GM12891 (cell line): ENCODE data around the gene ALK.

Experiments
- DNase-seq: peaks from one replicate; pipeline ENCODE4 v3.0.0; 2011; ENCODE audit warnings: low spot score; ENCODE audit not compliant: insufficient read length
- FAIRE-seq: peaks from 2 replicates; lab custom pipeline; 2011; peaks lifted over from hg19 to GRCh38; lab: Jason Lieb, UNC
- PAX5 ChIP-seq: IDR thresholded peaks from 2 replicates; pipeline ENCODE4 v1.6.1; 2011; ENCODE audit warnings: low read length, moderate library complexity, mild to moderate bottlenecking; ENCODE audit not compliant: insufficient read depth, severe bottlenecking
- POLR2A ChIP-seq: IDR thresholded peaks from 2 replicates; pipeline ENCODE4 v1.6.1; 2011; ENCODE audit warnings: low read depth, low read length, control low read depth
- POLR2AphosphoS5 ChIP-seq: IDR thresholded peaks from 2 replicates; pipeline ENCODE4 v1.6.1; 2011; ENCODE audit warnings: low read depth, low read length, control low read depth
- POU2F2 ChIP-seq: IDR thresholded peaks from 2 replicates; pipeline ENCODE4 v1.6.1; 2011; ENCODE audit warnings: low read depth, mild to moderate bottlenecking, control low read depth, low read length, moderate library complexity
- SPI1 ChIP-seq: IDR thresholded peaks from 2 replicates; pipeline ENCODE4 v1.6.1; 2011; ENCODE audit warnings: low read depth, low read length, control low read depth
- TAF1 ChIP-seq: IDR thresholded peaks from 2 replicates; pipeline ENCODE4 v1.6.1; 2011; ENCODE audit warnings: low read depth, low read length, control low read depth

ALK gene

GRCh38 chr2:29492701-29493100 is 428.7 kb downstream of the ALK start:
- no peak for DNase-seq
- TF ChIP-seq POLR2A (no peak), SPI1 (no peak), TAF1 (no peak), POU2F2 (no peak), PAX5 (no peak), POLR2AphosphoS5 (no peak)
- no peak for FAIRE-seq

DNA sequence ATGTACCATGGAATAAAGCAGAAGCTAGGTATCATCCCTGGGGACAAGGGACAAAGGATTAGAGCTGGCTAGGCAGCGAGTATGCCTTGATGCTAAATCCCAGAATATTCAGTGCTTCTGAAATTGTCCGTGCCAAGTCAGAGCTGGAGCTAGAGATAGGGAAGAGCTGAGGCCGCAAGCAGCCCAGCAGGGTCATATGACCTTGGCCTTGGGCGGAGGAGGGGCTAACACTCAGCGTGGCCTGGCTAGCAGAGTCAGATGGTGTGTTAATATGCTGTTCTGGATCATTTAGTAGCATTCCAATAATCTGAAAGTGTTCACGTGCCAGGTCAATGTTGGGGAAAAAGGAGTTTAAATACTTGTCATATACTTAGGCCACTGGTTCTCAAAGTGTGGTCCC is 431.3 kb downstream of the ALK start:
- TF ChIP-seq SPI1 = no peak
- no peak for TF ChIP-seq POLR2A
- TF ChIP-seq PAX5 = no peak
- no peak for TF ChIP-seq POU2F2
- no peak for DNase-seq
- no peak for FAIRE-seq

GRCh38 chr2:29489568-29489967 is 431.8 kb downstream of the ALK start:
- FAIRE-seq (no peak), DNase-seq (no peak)
- TF ChIP-seq TAF1 (no peak), POU2F2 (no peak), POLR2AphosphoS5 (no peak), PAX5 (no peak), POLR2A (no peak), SPI1 (no peak)

- no peak for TF ChIP-seq TAF1
- no peak for TF ChIP-seq SPI1
- TF ChIP-seq POLR2AphosphoS5 = no peak
- DNase-seq = no peak
- no peak for FAIRE-seq
Observed at GRCh38 chr2:29487967-29488555, 433.3 kb downstream of the ALK start.

GRCh38 chr2:29485631-29486030 is 435.8 kb downstream of the ALK start:
- FAIRE-seq (no peak), DNase-seq (no peak)
- no peak for TF ChIP-seq SPI1
- TF ChIP-seq TAF1 = no peak
- TF ChIP-seq PAX5 = no peak

DNA sequence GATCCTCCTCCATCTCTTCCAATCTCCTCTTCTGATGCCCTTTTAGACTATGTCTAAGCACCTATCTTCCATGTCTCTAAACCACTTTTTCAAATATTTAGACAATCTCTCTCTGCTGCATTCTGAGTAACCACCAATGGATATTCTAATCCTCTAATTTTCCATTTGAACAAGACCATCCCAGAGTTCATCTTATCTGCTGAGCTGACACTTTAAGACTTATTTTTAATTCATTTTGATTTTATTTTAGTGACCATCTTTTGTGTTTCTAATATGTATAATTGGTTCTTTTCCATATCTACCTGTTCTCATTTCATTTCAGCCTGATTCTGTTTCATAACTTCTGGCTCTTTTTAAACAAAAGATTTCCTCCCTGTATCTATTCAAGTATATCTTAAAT is 436.3 kb downstream of the ALK start:
- FAIRE-seq (no peak), DNase-seq (no peak)
- no peak for TF ChIP-seq PAX5
- no peak for TF ChIP-seq SPI1
- no peak for TF ChIP-seq TAF1
- no peak for TF ChIP-seq POU2F2
- TF ChIP-seq POLR2A = no peak
- TF ChIP-seq POLR2AphosphoS5 = no peak

DNA sequence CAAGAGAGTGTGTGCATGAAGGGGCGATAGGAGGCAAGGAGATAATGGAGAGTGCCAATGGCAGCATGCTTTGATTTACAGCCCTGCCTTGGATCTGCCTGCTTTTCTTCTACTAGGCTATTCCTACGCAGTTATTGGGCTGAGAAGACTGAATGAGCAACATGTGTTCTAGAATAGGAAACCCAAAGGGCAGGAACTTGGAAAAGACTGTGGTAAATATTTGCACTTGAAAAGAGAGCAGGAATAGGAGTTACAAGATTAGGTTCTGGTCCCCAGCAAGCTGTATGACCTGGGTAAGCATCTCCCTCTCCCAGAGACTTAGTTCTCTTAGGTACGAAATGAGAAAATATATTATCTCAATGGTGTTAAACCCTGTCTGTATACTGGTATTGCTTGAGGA is 438.5 kb downstream of the ALK start:
- DNase-seq = no peak
- TF ChIP-seq POLR2A (no peak), POU2F2 (no peak)
- no peak for FAIRE-seq

DNA sequence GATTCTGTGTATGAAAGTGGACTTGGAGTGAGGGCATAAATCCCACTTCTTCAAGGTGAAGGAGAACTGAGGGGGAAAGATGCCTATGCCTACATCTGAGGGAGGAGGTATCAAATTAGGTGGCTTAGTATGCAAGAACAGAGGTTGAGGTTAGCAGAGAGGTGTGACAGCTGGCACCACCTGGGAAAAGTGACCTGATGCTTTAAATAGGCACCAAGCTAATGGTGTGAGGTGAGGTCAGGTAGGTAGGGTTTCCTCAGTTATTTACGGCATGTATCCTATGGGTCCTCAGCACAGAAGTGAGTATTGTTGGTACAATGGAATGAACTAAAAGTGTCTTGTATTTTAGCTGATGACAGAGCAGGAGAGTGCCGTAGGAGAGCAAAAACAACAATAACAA is 439.0 kb downstream of the ALK start:
- FAIRE-seq (no peak), DNase-seq (no peak)
- TF ChIP-seq TAF1 = no peak
- TF ChIP-seq PAX5 = no peak
- no peak for TF ChIP-seq POLR2A
- TF ChIP-seq POLR2AphosphoS5 = no peak
- TF ChIP-seq SPI1 = no peak
- TF ChIP-seq POU2F2 = no peak

DNA sequence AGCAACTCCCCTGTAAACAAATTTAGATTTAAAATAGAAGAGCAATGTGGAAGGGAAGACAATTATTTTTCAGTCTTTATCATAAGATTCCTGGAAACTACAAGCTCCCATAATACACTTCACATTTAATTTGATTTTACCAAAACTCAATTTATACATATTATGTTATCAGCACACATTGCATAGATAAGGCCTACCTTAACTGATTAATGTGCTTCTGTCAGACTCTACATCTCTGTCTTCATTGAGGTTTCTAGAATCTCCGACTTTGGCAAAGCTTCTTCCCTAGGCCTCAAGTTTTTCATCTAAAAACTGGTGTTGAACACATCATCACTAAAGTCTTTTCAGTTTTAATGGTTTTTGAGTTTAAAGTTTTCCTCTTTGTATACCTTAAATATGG is 440.1 kb downstream of the ALK start:
- FAIRE-seq = no peak
- TF ChIP-seq POU2F2 = no peak
- no peak for TF ChIP-seq SPI1
- no peak for TF ChIP-seq POLR2AphosphoS5

DNA sequence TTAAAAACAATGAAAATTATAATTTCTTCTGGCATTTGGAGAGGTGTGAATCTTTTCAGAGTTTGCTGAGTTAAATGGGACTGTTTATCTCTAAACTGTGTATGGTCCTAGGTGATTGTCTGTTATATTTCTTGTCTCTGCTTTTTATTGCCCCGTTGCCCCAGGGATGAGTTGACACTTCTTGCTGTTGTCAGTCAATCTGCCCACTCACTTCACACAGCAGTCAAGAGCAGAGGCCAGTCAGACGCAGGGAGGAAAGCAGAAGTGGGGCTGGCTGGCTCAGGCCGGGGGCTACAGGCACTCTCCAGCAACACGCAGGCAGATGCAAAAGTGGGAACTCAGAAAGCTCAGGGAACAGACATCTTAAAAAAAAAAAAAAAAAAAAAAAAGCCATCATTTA is 441.0 kb downstream of the ALK start:
- no peak for FAIRE-seq
- no peak for DNase-seq
- TF ChIP-seq TAF1 (no peak), POLR2AphosphoS5 (no peak), PAX5 (no peak), POU2F2 (no peak), SPI1 (peak; percentile 76)

More for the DNA sequence above, 440.1 kb downstream of the ALK start:
- no peak for DNase-seq
